HepG2 (cell line): ENCODE measurements around the gene MFAP1. TPM values are rescaled to one million over a fixed set of nuclear protein-coding genes. Genes with fewer than 3 reads are reported as not detected.

Experiments used
- CTCF ChIP-seq: sonication (generic); formaldehyde crosslinking; IDR thresholded peaks from 2 replicates; pipeline ENCODE4 v1.5.0; 2020; ENCODE audit warnings: mild to moderate bottlenecking, missing genetic modification reagents, moderate library complexity
- HNRNPK ChIP-seq: fragments of 200-400 bp; formaldehyde crosslinking; IDR thresholded peaks from 2 replicates; pipeline ENCODE4 v1.6.1; 2018; ENCODE audit warnings: low read length, low read depth, moderate library complexity, mild to moderate bottlenecking; ENCODE audit not compliant: poor library complexity, severe bottlenecking
- KDM6A ChIP-seq: IDR thresholded peaks from 2 replicates; pipeline ENCODE4 v1.6.1; 2016; ENCODE audit warnings: low read depth
- KLF11 ChIP-seq: IDR thresholded peaks from 2 replicates; pipeline ENCODE4 v1.6.1; 2016; ENCODE audit warnings: missing compliant biosample characterization
- NRL ChIP-seq: sonication (generic); formaldehyde crosslinking; IDR thresholded peaks from 2 replicates; pipeline ENCODE4 v1.5.0; 2020; ENCODE audit warnings: missing genetic modification reagents, mild to moderate bottlenecking, moderate library complexity, borderline replicate concordance
- PHF8 ChIP-seq: sonication (generic); formaldehyde crosslinking; IDR thresholded peaks from 2 replicates; pipeline ENCODE4 v1.5.0; 2020; ENCODE audit warnings: missing genetic modification reagents
- PPARG ChIP-seq: conservative IDR thresholded peaks from 2 replicates; pipeline ENCODE4 v1.6.1; 2016; ENCODE audit warnings: missing biosample characterization, missing genetic modification reagents
- RXRA ChIP-seq: sonication (generic); formaldehyde crosslinking; IDR thresholded peaks from 2 replicates; pipeline ENCODE4 v1.5.1; 2020; ENCODE audit warnings: missing genetic modification reagents
- SMC3 ChIP-seq: IDR thresholded peaks from 2 replicates; pipeline ENCODE4 v1.6.1; 2011; ENCODE audit warnings: low read length, improper control_type of control experiment
- SNAPC5 ChIP-seq: sonication (generic); formaldehyde crosslinking; IDR thresholded peaks from 2 replicates; pipeline ENCODE4 v1.8.1; 2023; ENCODE audit warnings: mild to moderate bottlenecking, missing genetic modification reagents, borderline replicate concordance
- TRIM24 ChIP-seq: sonication (generic); formaldehyde crosslinking; IDR thresholded peaks from 2 replicates; pipeline ENCODE4 v1.8.0; 2022; ENCODE audit warnings: mild to moderate bottlenecking, missing genetic modification reagents
- USF2 ChIP-seq, 2 experiments: sonication (generic) in 1 of 2; formaldehyde crosslinking in 1 of 2; IDR thresholded peaks; 2 replicates each; pipeline versions ENCODE4 v1.5.1 to v1.6.1; 2011 to 2020; ENCODE audit warnings: borderline replicate concordance in 1 of 2, low read depth in 1 of 2, low read length in 1 of 2, mild to moderate bottlenecking in 1 of 2, missing genetic modification reagents in 1 of 2, moderate library complexity in 1 of 2
- ZBTB8A ChIP-seq: sonication (generic); formaldehyde crosslinking; IDR thresholded peaks from 2 replicates; pipeline ENCODE4 v1.4.0; 2020; ENCODE audit warnings: mild to moderate bottlenecking, low read depth, missing genetic modification reagents, borderline replicate concordance
- ZNF143 ChIP-seq: sonication (generic); formaldehyde crosslinking; IDR thresholded peaks from 2 replicates; pipeline ENCODE4 v1.4.0; 2020; ENCODE audit warnings: missing genetic modification reagents
- ZNF276 ChIP-seq: sonication (generic); formaldehyde crosslinking; IDR thresholded peaks from 2 replicates; pipeline ENCODE4 v1.4.0; 2020; ENCODE audit warnings: mild to moderate bottlenecking, low read depth, missing genetic modification reagents
- ZNF576 ChIP-seq: sonication (generic); formaldehyde crosslinking; IDR thresholded peaks from 2 replicates; pipeline ENCODE4 v1.4.0; 2020; ENCODE audit warnings: mild to moderate bottlenecking, missing genetic modification reagents
- ZNF687 ChIP-seq: sonication (generic); formaldehyde crosslinking; IDR thresholded peaks from 2 replicates; pipeline ENCODE4 v1.5.1; 2020; ENCODE audit warnings: mild to moderate bottlenecking, missing genetic modification reagents, moderate library complexity
- polyA plus RNA-seq, 8 experiments: library from polyadenylated mRNA; depleted of rRNA in 3 of 8; stranded (reverse) in 7 of 8; unstranded in 1 of 8; fragments of >200 nt; fragmentation: Illumina TruSeq in 4 of 8; extraction: Trizol in 4 of 8; gene quantifications; 2 replicates each; pipeline versions ENCODE4 v1.2.1 to v1.2.3, GENCODE V29; 2011 to 2016; ENCODE audit warnings: low read depth in 4 of 8, missing spikeins in 1 of 8, mixed read lengths in 1 of 8; ENCODE audit not compliant: insufficient read depth in 1 of 8
- total RNA-seq, 5 experiments: library from RNA; depleted of rRNA; stranded (reverse); fragments of >200 nt; fragmentation: Illumina TruSeq; extraction: Trizol; gene quantifications; 2 replicates each; pipeline ENCODE4 v1.2.3, GENCODE V29; 2016; ENCODE audit warnings: low read depth in 1 of 5

MFAP1 gene
- total and polyA plus RNA-seq, 2 of the 13 experiments (the other 11 are each of a cell fraction or from before 2014, with no cell fraction given) = 11.8 to 39.5 TPM

- no peak for TF ChIP-seq CTCF (CRISPR knock-in tag)
- peak; percentile 56; the same call in 1 of the 2 replicates for TF ChIP-seq ZNF276 (CRISPR knock-in tag)
- TF ChIP-seq TRIM24 (CRISPR knock-in tag) = no peak
- no peak for TF ChIP-seq SNAPC5 (CRISPR knock-in tag)
- TF ChIP-seq KLF11 (CRISPR knock-in tag) = no peak
- no peak for TF ChIP-seq ZNF576
- peak; percentile 87 for TF ChIP-seq ZNF687
- TF ChIP-seq RXRA (CRISPR knock-in tag) = no peak; the same call in 1 of the 2 replicates
- no peak for TF ChIP-seq ZBTB8A (CRISPR knock-in tag)
- TF ChIP-seq PPARG = no peak
- no peak for TF ChIP-seq USF2 (IDR thresholded peaks at IDR 0.05; ENCODE audit: low read depth, low read length)
- no peak for TF ChIP-seq USF2 (CRISPR knock-in tag; IDR thresholded peaks at IDR 0.05; ENCODE audit: borderline replicate concordance)
- TF ChIP-seq NRL = peak; percentile 77; the same call in 1 of the 2 replicates
- no peak for TF ChIP-seq SMC3
- no peak for TF ChIP-seq HNRNPK
- TF ChIP-seq PHF8 (CRISPR knock-in tag) = peak; percentile 92
- peak; percentile 87 for TF ChIP-seq ZNF143 (CRISPR knock-in tag)
- no peak for TF ChIP-seq KDM6A (CRISPR knock-in tag)
These were observed at the start of gene MFAP1 (continued) for GRCh38 chr15:43824302-43825246.
